DOHH2 (cell line): ENCODE data around the gene PRPF40A.

ENCODE experiments used
- EZH2phosphoT487 ChIP-seq: fragments of 200-600 bp; sonication (generic); IDR thresholded peaks from 2 replicates; pipeline ENCODE4 v1.6.1; 2017; ENCODE audit warnings: borderline replicate concordance, mild to moderate bottlenecking, antibody characterized with exemption, low read length, moderate library complexity, mixed read lengths
- TF ChIP-seq, protein P1 (sequence below): fragments of 200-600 bp; sonication (generic); IDR thresholded peaks from one replicate; pipeline ENCODE4 v1.5.1; 2014; ENCODE audit warnings: antibody characterized with exemption, mild to moderate bottlenecking, low read depth, low read length; ENCODE audit not compliant: poor library complexity, severe bottlenecking

DNA sequence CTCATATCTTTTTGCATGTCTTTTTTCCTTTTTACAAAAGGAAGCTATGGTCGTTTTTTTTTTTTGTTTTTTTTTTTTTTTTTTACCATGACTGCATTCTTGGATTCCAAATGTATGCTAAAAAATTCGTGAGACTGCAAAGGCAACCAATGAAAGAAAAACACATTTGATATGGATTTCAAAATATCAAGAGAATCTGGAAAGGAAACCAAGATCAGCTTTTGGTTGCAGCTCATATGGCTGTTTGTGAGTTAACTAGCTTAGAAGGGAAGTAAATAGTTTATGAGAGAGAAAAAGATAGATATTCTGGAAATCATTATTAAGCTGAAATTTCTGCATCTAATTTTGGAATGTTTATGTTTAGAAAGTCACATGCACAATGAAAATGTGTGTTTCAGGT is 110.3 kb downstream of the PRPF40A start:
- TF ChIP-seq, protein P1, sequence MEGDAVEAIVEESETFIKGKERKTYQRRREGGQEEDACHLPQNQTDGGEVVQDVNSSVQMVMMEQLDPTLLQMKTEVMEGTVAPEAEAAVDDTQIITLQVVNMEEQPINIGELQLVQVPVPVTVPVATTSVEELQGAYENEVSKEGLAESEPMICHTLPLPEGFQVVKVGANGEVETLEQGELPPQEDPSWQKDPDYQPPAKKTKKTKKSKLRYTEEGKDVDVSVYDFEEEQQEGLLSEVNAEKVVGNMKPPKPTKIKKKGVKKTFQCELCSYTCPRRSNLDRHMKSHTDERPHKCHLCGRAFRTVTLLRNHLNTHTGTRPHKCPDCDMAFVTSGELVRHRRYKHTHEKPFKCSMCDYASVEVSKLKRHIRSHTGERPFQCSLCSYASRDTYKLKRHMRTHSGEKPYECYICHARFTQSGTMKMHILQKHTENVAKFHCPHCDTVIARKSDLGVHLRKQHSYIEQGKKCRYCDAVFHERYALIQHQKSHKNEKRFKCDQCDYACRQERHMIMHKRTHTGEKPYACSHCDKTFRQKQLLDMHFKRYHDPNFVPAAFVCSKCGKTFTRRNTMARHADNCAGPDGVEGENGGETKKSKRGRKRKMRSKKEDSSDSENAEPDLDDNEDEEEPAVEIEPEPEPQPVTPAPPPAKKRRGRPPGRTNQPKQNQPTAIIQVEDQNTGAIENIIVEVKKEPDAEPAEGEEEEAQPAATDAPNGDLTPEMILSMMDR = no peak
- TF ChIP-seq EZH2phosphoT487 = no peak
